Body of pancreas (tissue), 4 donors: Measurements from ENCODE around the gene STK39. TPM values are rescaled to one million over a fixed set of nuclear protein-coding genes. Genes with fewer than 3 reads are reported as not detected.

ENCODE experiments used
- ATAC-seq: fragments of 150-250 bp; one replicate; pipeline ENCODE4 v1.9.1; 2016
- DNase-seq, 4 donors: peaks; one replicate each; pipeline ENCODE4 v3.0.0-alpha.2; 2019
- H3K27ac ChIP-seq, 4 donors: fragments of 200-600 bp; sonication (generic); 1 replicate in 3 of 4; 2 replicates in 1 of 4; pipeline versions ENCODE4 v1.5.1 to v1.6.1; 2016 to 2019; ENCODE audit warnings: mild to moderate bottlenecking in 1 of 4, mixed read lengths in 1 of 4, moderate library complexity in 1 of 4
- H3K27me3 ChIP-seq, 2 donors: fragments of 200-600 bp; sonication (generic); one replicate each; pipeline ENCODE4 v1.6.0; 2016; ENCODE audit warnings: mild to moderate bottlenecking in 1 of 2
- H3K36me3 ChIP-seq, 2 donors: fragments of 200-600 bp; sonication (generic); replicated peaks in 1 of 2; 2 replicates each; pipeline ENCODE4 v1.5.1; 2016; ENCODE audit warnings: low read depth in 2 of 2; ENCODE audit not compliant: insufficient read depth in 1 of 2
- H3K4me1 ChIP-seq: fragments of 200-600 bp; sonication (generic); one replicate; pipeline ENCODE4 v1.6.0; 2016
- H3K4me3 ChIP-seq, 2 donors: fragments of 200-600 bp; sonication (generic); 1 replicate in 1 of 2; 2 replicates in 1 of 2; pipeline ENCODE4 v1.5.1; 2016 to 2019
- H3K9me3 ChIP-seq, 3 donors: fragments of 200-600 bp; sonication (generic); 1 replicate in 2 of 3; 2 replicates in 1 of 3; pipeline ENCODE4 v1.5.1; 2016
- CTCF ChIP-seq, 7 experiments: fragments of 450-650 bp in 4 of 7; fragments of 200-600 bp in 3 of 7; sonication (generic) in 3 of 7; IDR thresholded peaks; one replicate each; pipeline ENCODE4 v1.5.1; 2016 to 2019; ENCODE audit warnings: antibody characterized with exemption in 7 of 7
- POLR2A ChIP-seq, 3 donors: fragments of 450-650 bp; IDR thresholded peaks; one replicate each; pipeline ENCODE4 v1.6.1; 2016; ENCODE audit warnings: antibody characterized with exemption in 3 of 3, mild to moderate bottlenecking in 2 of 3
- WGBS, 2 donors: methylation state at CpG; one replicate each; pipeline ENCODE4 v1.1.5; 2017; 5-methylcytosine and 5-hydroxymethylcytosine counted together
- intact Hi-C: fragments of 100-400 bp; cut with DNase I; formaldehyde crosslinking; loops from one replicate; pipeline ENCODE4 v1.15.1; 2023
- total RNA-seq, 2 donors: library from RNA; depleted of rRNA; stranded (reverse); fragments of >200 nt; gene quantifications; one replicate each; pipeline ENCODE4 v1.1.0, GENCODE V29; 2016

STK39 gene
- total RNA-seq, 2 donors from 2014 or later, result 12.9 to 15.8 TPM

GRCh38 chr2:168037778-168038177 lies 209.6 kb downstream of the STK39 start:
- Histone ChIP-seq H3K27ac (no peak overlapping the region), H3K4me3 (no peak overlapping the region), H3K9me3 (no peaks in the 10 kb centered on the region), H3K36me3 (no peaks in the 10 kb centered on the region), H3K4me1 (no peaks in the 10 kb centered on the region), H3K27me3 (no peaks in the 10 kb centered on the region)
- intact Hi-C loops, result no loop called here
- 93 to 95% methylated on average over 2 of the region's 2 CpGs for WGBS, 2 donors
- TF ChIP-seq CTCF (IDR thresholded peaks at IDR 0.05), result no peak
- TF ChIP-seq POLR2A (IDR thresholded peaks at IDR 0.05), result no peak
- DNase-seq, result no peak
- ATAC-seq, result no peak

- intact Hi-C loops, result no loop called here
- no peak for TF ChIP-seq POLR2A (IDR thresholded peaks at IDR 0.05)
- no peak for TF ChIP-seq CTCF (IDR thresholded peaks at IDR 0.05)
- ATAC-seq (no peak), DNase-seq (no peak)
- Histone ChIP-seq H3K27ac (no peak overlapping the region), H3K36me3 (no peaks in the 10 kb centered on the region), H3K27me3 (no peaks in the 10 kb centered on the region), H3K9me3 (no peaks in the 10 kb centered on the region), H3K4me1 (no peaks in the 10 kb centered on the region), H3K4me3 (no peak overlapping the region)
- 95 to 97% methylated on average over 5 of the region's 5 CpGs for WGBS, 2 donors
Measured at GRCh38 chr2:168035458-168035857, 211.9 kb downstream of the STK39 start.

- no peak for TF ChIP-seq POLR2A (IDR thresholded peaks at IDR 0.05)
- no peak for TF ChIP-seq CTCF (IDR thresholded peaks at IDR 0.05)
- intact Hi-C loops, result no loop called here
- Histone ChIP-seq H3K4me3 (no peak overlapping the region), H3K27me3 (no peaks in the 10 kb centered on the region), H3K27ac (no peak overlapping the region), H3K36me3 (no peaks in the 10 kb centered on the region), H3K9me3 (no peaks in the 10 kb centered on the region), H3K4me1 (no peaks in the 10 kb centered on the region)
- WGBS, 2 donors, result 81 to 95% methylated on average over 5 of the region's 5 CpGs
- no peak for ATAC-seq
- DNase-seq, result no peak
Measured at GRCh38 chr2:168034616-168035015, 212.8 kb downstream of the STK39 start.

- WGBS, 2 donors, result 100% methylated on average over 1 of the region's 1 CpG
Measured at GRCh38 chr2:168033966-168034365, 213.4 kb downstream of the STK39 start.

More at GRCh38 chr2:168033966-168034365, 213.4 kb downstream of the STK39 start:
- ATAC-seq, result no peak
- TF ChIP-seq POLR2A (IDR thresholded peaks at IDR 0.05) (no peak), CTCF (IDR thresholded peaks at IDR 0.05) (no peak)
- no peaks in the 10 kb centered on the region for H3K4me1 ChIP-seq
- H3K36me3 ChIP-seq, result no peaks in the 10 kb centered on the region
- no peak overlapping the region for H3K4me3 ChIP-seq
- no peaks in the 10 kb centered on the region for H3K9me3 ChIP-seq
- no peak for DNase-seq
- H3K27me3 ChIP-seq, result no peaks in the 10 kb centered on the region
- intact Hi-C loops, result no loop called here
- H3K27ac ChIP-seq, result no peak overlapping the region
